BJ (cell line): ENCODE results near the gene TGFB1. TPM values are rescaled to one million over a fixed set of nuclear protein-coding genes. Genes with fewer than 3 reads are reported as not detected.

ENCODE experiments used
- CTCF ChIA-PET: fragments of 350-600 bp; formaldehyde crosslinking; extraction: SDS; loops from one replicate; lab custom pipeline; 2021; ENCODE audit warnings: antibody characterized with exemption, inconsistent platforms; lab: Yijun Ruan, JAX
- POLR2A ChIA-PET: fragments of 300-600 bp; sonication (Branson Sonifier 250); formaldehyde crosslinking; extraction: SDS; loops from one replicate; lab custom pipeline; 2021; ENCODE audit warnings: antibody characterized with exemption; lab: Charles Lee
- DNase-seq: peaks from one replicate; pipeline ENCODE4 v3.0.0-alpha.2; 2011; ENCODE audit warnings: low read depth
- H3K27me3 ChIP-seq: 2 replicates; pipeline ENCODE4 v1.6.0; 2011; ENCODE audit warnings: low read length; ENCODE audit not compliant: control insufficient read depth, insufficient read depth
- H3K36me3 ChIP-seq: 2 replicates; pipeline ENCODE4 v1.5.1; 2011; ENCODE audit warnings: low read length; ENCODE audit not compliant: control insufficient read depth, insufficient read depth
- H3K4me3 ChIP-seq: 2 replicates; pipeline ENCODE4 v1.5.1; 2011; ENCODE audit warnings: low read depth, mild to moderate bottlenecking, control low read depth, low read length
- polyA plus RNA-seq: library from polyadenylated mRNA; depleted of rRNA; stranded (reverse); fragments of >200 nt; gene quantifications from 2 replicates; pipeline ENCODE4 v1.2.3, GENCODE V29; 2011
- TF ChIP-seq, protein P1 (sequence below): IDR thresholded peaks from 2 replicates; pipeline ENCODE4 v1.5.1; 2011; ENCODE audit warnings: low read depth, mild to moderate bottlenecking, control low read depth, inconsistent platforms, low read length, moderate library complexity; ENCODE audit not compliant: insufficient read depth

TGFB1 gene
- polyA plus RNA-seq, 1 experiment: 11.2 TPM

DNA sequence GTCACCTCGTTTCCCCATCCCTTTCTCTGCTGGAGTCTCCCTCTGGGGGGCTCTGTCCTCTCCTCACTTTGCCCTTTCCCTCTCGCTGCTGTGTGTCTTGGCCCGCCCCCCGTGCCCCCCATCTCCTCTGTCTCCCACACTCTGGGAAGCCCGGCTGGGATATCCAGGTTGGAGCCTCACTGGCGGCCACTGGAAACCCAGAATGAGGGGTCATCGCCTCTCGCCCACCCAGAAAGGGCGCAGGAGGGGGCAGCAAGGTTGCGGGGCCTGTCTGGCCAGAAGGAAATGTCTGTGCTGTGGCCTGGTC is 28.1 kb downstream of the TGFB1 start:
- POLR2A ChIA-PET: interaction anchor here (0.6 kb wide), 1 partner anchor 24 kb away, joined by 3 read pairs; no protein-coding TSS in a partner anchor
- H3K36me3 ChIP-seq: peaks cover 22% of the 10 kb centered on the region
- TF ChIP-seq, protein P1, sequence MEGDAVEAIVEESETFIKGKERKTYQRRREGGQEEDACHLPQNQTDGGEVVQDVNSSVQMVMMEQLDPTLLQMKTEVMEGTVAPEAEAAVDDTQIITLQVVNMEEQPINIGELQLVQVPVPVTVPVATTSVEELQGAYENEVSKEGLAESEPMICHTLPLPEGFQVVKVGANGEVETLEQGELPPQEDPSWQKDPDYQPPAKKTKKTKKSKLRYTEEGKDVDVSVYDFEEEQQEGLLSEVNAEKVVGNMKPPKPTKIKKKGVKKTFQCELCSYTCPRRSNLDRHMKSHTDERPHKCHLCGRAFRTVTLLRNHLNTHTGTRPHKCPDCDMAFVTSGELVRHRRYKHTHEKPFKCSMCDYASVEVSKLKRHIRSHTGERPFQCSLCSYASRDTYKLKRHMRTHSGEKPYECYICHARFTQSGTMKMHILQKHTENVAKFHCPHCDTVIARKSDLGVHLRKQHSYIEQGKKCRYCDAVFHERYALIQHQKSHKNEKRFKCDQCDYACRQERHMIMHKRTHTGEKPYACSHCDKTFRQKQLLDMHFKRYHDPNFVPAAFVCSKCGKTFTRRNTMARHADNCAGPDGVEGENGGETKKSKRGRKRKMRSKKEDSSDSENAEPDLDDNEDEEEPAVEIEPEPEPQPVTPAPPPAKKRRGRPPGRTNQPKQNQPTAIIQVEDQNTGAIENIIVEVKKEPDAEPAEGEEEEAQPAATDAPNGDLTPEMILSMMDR: no peak
- DNase-seq: no peak
- CTCF ChIA-PET: interaction anchor here (1.7 to 5.2 kb wide), 2 partner anchors 17 to 28 kb away, joined by 3 to 69 read pairs; partner anchors contain the start of gene TGFB1
- H3K4me3 ChIP-seq: no peak overlapping the region
- no peaks in the 10 kb centered on the region for H3K27me3 ChIP-seq

DNA sequence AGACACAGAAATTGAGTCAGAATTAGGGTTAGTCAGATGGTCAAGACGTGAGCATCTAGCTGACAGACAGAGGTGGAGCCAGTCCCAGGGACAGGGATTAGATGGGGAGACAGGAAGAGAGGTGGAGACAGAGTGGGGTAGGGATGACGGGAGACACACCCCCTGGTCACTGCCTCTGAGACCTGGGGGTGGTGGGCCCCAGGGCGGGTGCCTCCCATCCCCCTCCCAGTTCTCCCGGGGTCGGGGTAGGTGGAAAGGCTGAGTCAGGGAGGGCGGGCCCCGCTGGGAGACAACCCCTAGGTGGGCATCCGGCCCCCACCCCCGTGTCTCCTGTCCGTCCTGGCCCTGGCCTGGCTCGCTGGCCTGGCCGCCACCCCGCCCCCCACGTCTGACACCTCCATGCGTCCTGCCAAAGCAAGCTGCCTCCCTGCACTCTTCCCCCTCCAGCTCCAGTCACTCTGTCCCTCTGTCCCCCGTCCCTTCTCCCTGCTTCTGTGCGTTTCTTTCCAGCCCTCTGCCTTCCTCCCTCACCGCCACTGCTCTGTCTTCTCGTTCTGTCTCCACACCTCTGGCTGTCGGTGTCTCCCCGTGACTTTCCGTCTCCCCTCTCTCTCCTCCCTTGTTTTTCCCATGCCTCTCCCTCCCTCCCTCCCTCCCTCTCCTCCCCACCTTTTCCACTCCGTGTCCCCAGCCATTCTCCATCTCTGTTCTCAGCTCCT is 28.6 kb downstream of the TGFB1 start:
- CTCF ChIA-PET: interaction anchor here (1.7 to 5.2 kb wide), 2 partner anchors 16 to 29 kb away, joined by 3 to 69 read pairs; partner anchors contain the start of gene TGFB1
- no peak for DNase-seq
- TF ChIP-seq, protein P1: no peak
- peaks cover 24% of the 10 kb centered on the region for H3K36me3 ChIP-seq
- POLR2A ChIA-PET: interaction anchor here (0.6 kb wide), 2 partner anchors 25 to 26 kb away, joined by 3 to 4 read pairs; no protein-coding TSS in a partner anchor
- H3K27me3 ChIP-seq: no peaks in the 10 kb centered on the region
- H3K4me3 ChIP-seq: no peak overlapping the region

DNA sequence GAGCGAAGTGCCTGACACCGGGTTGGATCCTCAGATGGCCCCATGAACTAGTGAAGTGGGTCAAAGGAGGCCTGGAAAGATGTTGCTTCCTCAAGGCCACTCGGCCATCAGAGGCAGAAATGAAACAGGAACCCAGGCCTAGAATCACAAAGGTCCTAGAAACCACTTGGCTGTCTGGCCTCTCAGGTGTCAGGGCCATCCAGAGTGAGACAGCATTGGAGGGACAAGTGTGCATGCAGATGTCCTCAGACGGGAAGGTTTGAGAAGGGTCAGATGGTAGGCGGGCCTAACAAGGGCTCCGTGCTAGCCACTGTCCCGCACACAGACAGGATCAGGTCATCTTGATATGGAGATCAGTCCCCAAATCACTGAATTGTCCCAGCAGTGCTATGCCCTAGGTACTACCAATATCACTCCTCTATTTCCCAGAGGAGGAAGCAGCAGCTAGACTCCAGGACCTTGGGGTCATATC is 29.5 kb downstream of the TGFB1 start:
- no peak for DNase-seq

DNA sequence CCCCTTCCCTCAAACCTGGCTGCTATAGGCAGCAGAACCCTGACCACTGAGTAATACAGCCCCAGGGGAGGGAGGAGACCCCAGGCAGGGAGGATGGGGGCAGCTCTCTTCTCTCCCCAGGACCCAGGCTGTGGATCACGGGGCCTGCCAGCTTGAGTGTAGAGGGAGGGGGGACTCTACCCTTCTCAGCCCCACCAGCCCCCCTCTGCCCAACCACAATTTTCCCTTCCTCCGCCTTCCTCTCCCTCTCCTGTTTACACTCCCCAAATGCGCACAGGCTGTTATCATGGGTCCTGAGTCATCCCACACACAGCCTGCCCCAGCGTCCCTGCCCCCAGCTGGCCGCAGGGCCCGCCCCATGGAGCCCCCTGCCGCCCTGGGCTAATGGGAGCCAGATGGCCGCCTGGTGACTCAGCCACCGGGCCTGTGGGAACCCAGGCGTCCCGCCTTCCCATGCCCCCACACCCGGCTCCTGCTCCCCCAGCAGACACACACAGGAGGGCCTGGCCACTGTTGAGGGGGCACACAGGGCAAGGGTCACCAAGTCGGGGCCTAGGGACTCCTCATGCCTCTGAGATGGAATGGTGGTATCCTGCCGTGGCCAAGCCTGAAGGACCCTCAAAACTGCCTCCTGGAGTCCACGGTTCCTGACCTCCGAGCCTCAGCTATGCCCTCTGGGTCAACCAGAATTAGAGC is 30.1 kb downstream of the TGFB1 start:
- H3K27me3 ChIP-seq: no peaks in the 10 kb centered on the region
- DNase-seq: peak; percentile 91
- CTCF ChIA-PET: interaction anchor here (0.5 to 5.2 kb wide), 6 partner anchors 12 to 117 kb away, joined by 3 to 69 read pairs (median 3); partner anchors contain the start of gene TGFB1
- TF ChIP-seq, protein P1: no peak
- H3K36me3 ChIP-seq: peaks cover 29% of the 10 kb centered on the region
- POLR2A ChIA-PET: interaction anchor here (0.7 kb wide), 1 partner anchor 101 kb away, joined by 4 read pairs; no protein-coding TSS in a partner anchor
- H3K4me3 ChIP-seq: no peak overlapping the region

More for the DNA sequence above, 29.5 kb downstream of the TGFB1 start:
- peaks cover 29% of the 10 kb centered on the region for H3K36me3 ChIP-seq
- H3K27me3 ChIP-seq: no peaks in the 10 kb centered on the region
- ChIA-PET POLR2A (interaction anchor here (0.7 kb wide), 1 partner anchor 102 kb away, joined by 4 read pairs; no protein-coding TSS in a partner anchor), CTCF (interaction anchor here (0.9 to 5.2 kb wide), 3 partner anchors 16 to 29 kb away, joined by 3 to 69 read pairs (median 31); partner anchors contain the start of gene TGFB1)
- TF ChIP-seq, protein P1: no peak
- no peak overlapping the region for H3K4me3 ChIP-seq
